HepG2 (cell line): ENCODE data around the gene CCDC201. TPM values are rescaled to one million over a fixed set of nuclear protein-coding genes. Genes with fewer than 3 reads are reported as not detected.
A peak's percentile ranks its signal among the peaks of the same experiment; 100 is the strongest.

ENCODE experiments used
- DNMT1 ChIP-seq: sonication (generic); formaldehyde crosslinking; IDR thresholded peaks from 2 replicates; pipeline ENCODE4 v1.5.1; 2020; ENCODE audit warnings: mild to moderate bottlenecking, missing genetic modification reagents
- SRSF4 ChIP-seq: fragments of 200-400 bp; formaldehyde crosslinking; IDR thresholded peaks from one replicate; pipeline ENCODE4 v1.6.1; 2018; ENCODE audit warnings: mild to moderate bottlenecking, low read depth, low read length, moderate library complexity; ENCODE audit not compliant: poor library complexity, severe bottlenecking
- TERF1 ChIP-seq: sonication (generic); formaldehyde crosslinking; IDR thresholded peaks from 2 replicates; pipeline ENCODE4 v1.8.0; 2022; ENCODE audit warnings: mild to moderate bottlenecking, missing genetic modification reagents, moderate library complexity
- ZFY ChIP-seq: sonication (generic); formaldehyde crosslinking; IDR thresholded peaks from 2 replicates; pipeline ENCODE4 v1.4.0; 2020; ENCODE audit warnings: missing genetic modification reagents
- ZNF646 ChIP-seq: sonication (generic); formaldehyde crosslinking; IDR thresholded peaks from 2 replicates; pipeline ENCODE4 v1.9.0; 2021; ENCODE audit warnings: mild to moderate bottlenecking, missing genetic modification reagents
- ZNF788 ChIP-seq: sonication (generic); formaldehyde crosslinking; IDR thresholded peaks from 2 replicates; pipeline ENCODE4 v1.5.0; 2020; ENCODE audit warnings: mild to moderate bottlenecking, missing genetic modification reagents, borderline replicate concordance
- ZSCAN9 ChIP-seq: IDR thresholded peaks from 2 replicates; pipeline ENCODE4 v1.6.1; 2016; ENCODE audit warnings: borderline replicate concordance
- polyA plus RNA-seq, 8 experiments: library from polyadenylated mRNA; depleted of rRNA in 3 of 8; stranded (reverse) in 7 of 8; unstranded in 1 of 8; fragments of >200 nt; fragmentation: Illumina TruSeq in 4 of 8; extraction: Trizol in 4 of 8; gene quantifications; 2 replicates each; pipeline versions ENCODE4 v1.2.1 to v1.2.3, GENCODE V29; 2011 to 2016; ENCODE audit warnings: low read depth in 4 of 8, missing spikeins in 1 of 8, mixed read lengths in 1 of 8; ENCODE audit not compliant: insufficient read depth in 1 of 8
- total RNA-seq, 5 experiments: library from RNA; depleted of rRNA; stranded (reverse); fragments of >200 nt; fragmentation: Illumina TruSeq; extraction: Trizol; gene quantifications; 2 replicates each; pipeline ENCODE4 v1.2.3, GENCODE V29; 2016; ENCODE audit warnings: low read depth in 1 of 5
- TF ChIP-seq, protein P1 (sequence below), 2 experiments: fragments of 450-650 bp in 1 of 2; sonication (generic) in 1 of 2; formaldehyde crosslinking; IDR thresholded peaks; 2 replicates each; pipeline versions ENCODE4 v1.5.0 to v1.8.0; 2020 to 2022; ENCODE audit warnings: mild to moderate bottlenecking in 1 of 2, missing genetic modification reagents in 1 of 2
- TF ChIP-seq, protein P2 (sequence below): sonication (generic); formaldehyde crosslinking; IDR thresholded peaks from 2 replicates; pipeline ENCODE4 v1.4.0; 2020; ENCODE audit warnings: missing genetic modification reagents, borderline replicate concordance
- TF ChIP-seq, protein P3 (sequence below), 2 experiments: IDR thresholded peaks; 2 replicates each; pipeline ENCODE4 v1.6.1; 2011 to 2012; ENCODE audit warnings: low read length in 2 of 2, borderline replicate concordance in 1 of 2, low read depth in 1 of 2, mild to moderate bottlenecking in 1 of 2, moderate library complexity in 1 of 2

CCDC201 gene
- total and polyA plus RNA-seq, 2 of the 13 experiments (the other 11 are each of a cell fraction or from before 2014, with no cell fraction given): 0.92 TPM; not detected in 1

DNA sequence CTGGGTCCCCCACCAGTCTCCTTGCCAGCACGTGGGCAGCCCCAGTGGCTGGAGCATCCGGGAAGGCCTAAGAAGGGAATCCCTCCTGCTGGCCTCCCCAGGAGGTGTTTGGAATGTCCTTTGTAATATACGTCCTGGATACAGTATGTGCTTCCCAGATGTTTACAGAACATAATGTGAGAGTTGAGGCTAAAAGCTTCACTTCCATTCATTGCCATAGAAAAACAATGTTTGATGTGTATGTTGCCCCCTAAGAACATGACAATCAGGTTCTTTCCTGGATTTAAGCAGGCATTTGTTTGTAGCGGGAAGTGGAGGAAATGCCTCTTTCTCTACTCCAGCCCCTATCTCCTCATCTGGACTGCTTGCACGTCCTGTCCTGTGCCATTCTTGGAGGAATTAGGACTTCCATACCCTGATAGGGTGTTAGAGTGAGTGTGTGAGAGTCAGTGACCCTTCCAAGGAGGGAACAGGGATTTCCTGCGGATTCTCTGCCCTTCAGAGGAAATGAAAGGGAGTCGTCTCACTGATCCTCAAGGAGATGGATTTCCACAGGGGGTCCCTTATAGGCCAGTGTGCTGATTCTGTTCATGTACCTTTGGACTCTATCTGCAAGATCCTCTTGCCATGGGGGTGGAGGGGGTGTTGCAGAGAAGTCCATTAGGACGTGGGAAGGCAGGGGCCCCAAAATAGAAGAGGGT, 16.6 kb upstream of the CCDC201 start (continued):
- TF ChIP-seq TERF1 (CRISPR knock-in tag) (no peak; the same call in 1 of the 2 replicates), ZFY (CRISPR knock-in tag) (0 out of 2 replicates have a peak, but pooled peaks have one; percentile 8), DNMT1 (CRISPR knock-in tag) (no peak), ZNF646 (CRISPR knock-in tag) (no peak), ZSCAN9 (CRISPR knock-in tag) (peak; percentile 28), ZNF788 (CRISPR knock-in tag) (no peak), SRSF4 (no peak)
- TF ChIP-seq, protein P1, sequence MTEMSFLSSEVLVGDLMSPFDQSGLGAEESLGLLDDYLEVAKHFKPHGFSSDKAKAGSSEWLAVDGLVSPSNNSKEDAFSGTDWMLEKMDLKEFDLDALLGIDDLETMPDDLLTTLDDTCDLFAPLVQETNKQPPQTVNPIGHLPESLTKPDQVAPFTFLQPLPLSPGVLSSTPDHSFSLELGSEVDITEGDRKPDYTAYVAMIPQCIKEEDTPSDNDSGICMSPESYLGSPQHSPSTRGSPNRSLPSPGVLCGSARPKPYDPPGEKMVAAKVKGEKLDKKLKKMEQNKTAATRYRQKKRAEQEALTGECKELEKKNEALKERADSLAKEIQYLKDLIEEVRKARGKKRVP (CRISPR knock-in tag; IDR thresholded peaks at IDR 0.05): 0 out of 4 replicates have a peak, but pooled peaks of 1 of the 2 experiments have one; percentile 5
- TF ChIP-seq, protein P2, sequence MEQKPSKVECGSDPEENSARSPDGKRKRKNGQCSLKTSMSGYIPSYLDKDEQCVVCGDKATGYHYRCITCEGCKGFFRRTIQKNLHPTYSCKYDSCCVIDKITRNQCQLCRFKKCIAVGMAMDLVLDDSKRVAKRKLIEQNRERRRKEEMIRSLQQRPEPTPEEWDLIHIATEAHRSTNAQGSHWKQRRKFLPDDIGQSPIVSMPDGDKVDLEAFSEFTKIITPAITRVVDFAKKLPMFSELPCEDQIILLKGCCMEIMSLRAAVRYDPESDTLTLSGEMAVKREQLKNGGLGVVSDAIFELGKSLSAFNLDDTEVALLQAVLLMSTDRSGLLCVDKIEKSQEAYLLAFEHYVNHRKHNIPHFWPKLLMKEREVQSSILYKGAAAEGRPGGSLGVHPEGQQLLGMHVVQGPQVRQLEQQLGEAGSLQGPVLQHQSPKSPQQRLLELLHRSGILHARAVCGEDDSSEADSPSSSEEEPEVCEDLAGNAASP: 0 out of 2 replicates have a peak, but pooled peaks have one; percentile 4
- TF ChIP-seq, protein P3, sequence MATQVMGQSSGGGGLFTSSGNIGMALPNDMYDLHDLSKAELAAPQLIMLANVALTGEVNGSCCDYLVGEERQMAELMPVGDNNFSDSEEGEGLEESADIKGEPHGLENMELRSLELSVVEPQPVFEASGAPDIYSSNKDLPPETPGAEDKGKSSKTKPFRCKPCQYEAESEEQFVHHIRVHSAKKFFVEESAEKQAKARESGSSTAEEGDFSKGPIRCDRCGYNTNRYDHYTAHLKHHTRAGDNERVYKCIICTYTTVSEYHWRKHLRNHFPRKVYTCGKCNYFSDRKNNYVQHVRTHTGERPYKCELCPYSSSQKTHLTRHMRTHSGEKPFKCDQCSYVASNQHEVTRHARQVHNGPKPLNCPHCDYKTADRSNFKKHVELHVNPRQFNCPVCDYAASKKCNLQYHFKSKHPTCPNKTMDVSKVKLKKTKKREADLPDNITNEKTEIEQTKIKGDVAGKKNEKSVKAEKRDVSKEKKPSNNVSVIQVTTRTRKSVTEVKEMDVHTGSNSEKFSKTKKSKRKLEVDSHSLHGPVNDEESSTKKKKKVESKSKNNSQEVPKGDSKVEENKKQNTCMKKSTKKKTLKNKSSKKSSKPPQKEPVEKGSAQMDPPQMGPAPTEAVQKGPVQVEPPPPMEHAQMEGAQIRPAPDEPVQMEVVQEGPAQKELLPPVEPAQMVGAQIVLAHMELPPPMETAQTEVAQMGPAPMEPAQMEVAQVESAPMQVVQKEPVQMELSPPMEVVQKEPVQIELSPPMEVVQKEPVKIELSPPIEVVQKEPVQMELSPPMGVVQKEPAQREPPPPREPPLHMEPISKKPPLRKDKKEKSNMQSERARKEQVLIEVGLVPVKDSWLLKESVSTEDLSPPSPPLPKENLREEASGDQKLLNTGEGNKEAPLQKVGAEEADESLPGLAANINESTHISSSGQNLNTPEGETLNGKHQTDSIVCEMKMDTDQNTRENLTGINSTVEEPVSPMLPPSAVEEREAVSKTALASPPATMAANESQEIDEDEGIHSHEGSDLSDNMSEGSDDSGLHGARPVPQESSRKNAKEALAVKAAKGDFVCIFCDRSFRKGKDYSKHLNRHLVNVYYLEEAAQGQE (IDR thresholded peaks at IDR 0.05; ENCODE audit: borderline replicate concordance in 1 of 2, low read depth in 1 of 2, low read length in 2 of 2): no peak
